PFSK-1 (cell line): ENCODE results near the gene F7.

Experiments
- FOXP2 ChIP-seq: optimal IDR thresholded peaks from 2 replicates; pipeline ENCODE3; 2011; ENCODE audit warnings: borderline replicate concordance, control low read depth, inconsistent platforms; ENCODE audit not compliant: insufficient read depth; ENCODE audit errors: extremely low read length, extremely low read depth
- POLR2AphosphoS5 ChIP-seq: IDR thresholded peaks from 2 replicates; pipeline ENCODE4 v1.6.1; 2012; ENCODE audit warnings: low read depth, mild to moderate bottlenecking, control low read depth, low read length, moderate library complexity
- SIN3A ChIP-seq: IDR thresholded peaks from 2 replicates; pipeline ENCODE4 v1.6.1; 2012; ENCODE audit warnings: mild to moderate bottlenecking, low read length, moderate library complexity, borderline replicate concordance; ENCODE audit not compliant: insufficient read depth
- TAF1 ChIP-seq: IDR thresholded peaks from 2 replicates; pipeline ENCODE4 v1.6.1; 2012; ENCODE audit warnings: low read length, control low read depth, borderline replicate concordance; ENCODE audit not compliant: insufficient read depth
- TF ChIP-seq, protein P1 (sequence below), 2 experiments: IDR thresholded peaks; 2 replicates each; pipeline versions ENCODE4 v1.6.1 to v1.8.0; 2011 to 2012; ENCODE audit warnings: low read depth in 2 of 2, low read length in 2 of 2, control low read depth in 1 of 2, inconsistent platforms in 1 of 2, mild to moderate bottlenecking in 1 of 2, moderate library complexity in 1 of 2; ENCODE audit not compliant: insufficient read depth in 1 of 2

The F7 gene

DNA sequence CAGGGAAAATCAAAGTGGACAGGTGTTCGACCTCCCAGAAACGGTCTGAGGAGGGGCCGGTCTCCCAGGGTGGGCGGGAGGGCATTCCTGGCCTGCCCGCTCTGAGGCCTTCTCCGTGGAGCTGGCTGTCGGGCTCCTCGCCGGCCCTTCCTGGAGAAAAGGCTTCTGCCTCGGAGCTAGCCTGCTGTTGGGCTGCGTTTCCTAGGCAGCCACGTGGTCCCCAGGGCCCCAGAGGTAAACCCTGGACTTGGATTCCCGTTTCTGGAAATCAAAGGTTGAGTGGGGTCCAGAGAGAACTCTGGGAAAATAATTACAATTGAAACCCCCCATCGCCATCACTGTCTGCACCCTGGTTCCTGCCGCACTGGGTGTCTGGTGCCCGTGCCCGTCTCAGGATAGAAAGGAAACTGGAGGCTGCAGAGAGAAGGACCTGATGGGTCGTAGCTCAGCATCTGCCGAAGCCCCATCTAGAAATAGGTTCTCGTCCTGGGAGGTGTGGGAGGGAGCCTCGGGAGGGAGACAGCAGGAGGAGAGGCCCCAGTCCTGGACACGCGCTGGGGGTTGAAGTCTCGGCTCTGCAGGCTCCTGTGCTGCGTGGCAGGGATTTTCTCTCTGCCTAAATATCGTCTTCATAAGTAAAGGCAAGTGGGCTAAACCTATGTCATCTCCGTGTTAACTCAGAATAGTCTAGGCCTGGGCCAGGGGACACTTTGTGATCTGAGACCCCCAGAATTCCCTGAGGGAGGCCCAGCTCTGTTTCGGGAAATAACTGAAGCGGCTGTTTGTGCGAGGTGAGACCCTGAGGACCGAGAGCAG, 45.2 kb downstream of the F7 start:
- TF ChIP-seq FOXP2: no peak
- TF ChIP-seq POLR2AphosphoS5: no peak
- no peak for TF ChIP-seq TAF1
- TF ChIP-seq, protein P1, sequence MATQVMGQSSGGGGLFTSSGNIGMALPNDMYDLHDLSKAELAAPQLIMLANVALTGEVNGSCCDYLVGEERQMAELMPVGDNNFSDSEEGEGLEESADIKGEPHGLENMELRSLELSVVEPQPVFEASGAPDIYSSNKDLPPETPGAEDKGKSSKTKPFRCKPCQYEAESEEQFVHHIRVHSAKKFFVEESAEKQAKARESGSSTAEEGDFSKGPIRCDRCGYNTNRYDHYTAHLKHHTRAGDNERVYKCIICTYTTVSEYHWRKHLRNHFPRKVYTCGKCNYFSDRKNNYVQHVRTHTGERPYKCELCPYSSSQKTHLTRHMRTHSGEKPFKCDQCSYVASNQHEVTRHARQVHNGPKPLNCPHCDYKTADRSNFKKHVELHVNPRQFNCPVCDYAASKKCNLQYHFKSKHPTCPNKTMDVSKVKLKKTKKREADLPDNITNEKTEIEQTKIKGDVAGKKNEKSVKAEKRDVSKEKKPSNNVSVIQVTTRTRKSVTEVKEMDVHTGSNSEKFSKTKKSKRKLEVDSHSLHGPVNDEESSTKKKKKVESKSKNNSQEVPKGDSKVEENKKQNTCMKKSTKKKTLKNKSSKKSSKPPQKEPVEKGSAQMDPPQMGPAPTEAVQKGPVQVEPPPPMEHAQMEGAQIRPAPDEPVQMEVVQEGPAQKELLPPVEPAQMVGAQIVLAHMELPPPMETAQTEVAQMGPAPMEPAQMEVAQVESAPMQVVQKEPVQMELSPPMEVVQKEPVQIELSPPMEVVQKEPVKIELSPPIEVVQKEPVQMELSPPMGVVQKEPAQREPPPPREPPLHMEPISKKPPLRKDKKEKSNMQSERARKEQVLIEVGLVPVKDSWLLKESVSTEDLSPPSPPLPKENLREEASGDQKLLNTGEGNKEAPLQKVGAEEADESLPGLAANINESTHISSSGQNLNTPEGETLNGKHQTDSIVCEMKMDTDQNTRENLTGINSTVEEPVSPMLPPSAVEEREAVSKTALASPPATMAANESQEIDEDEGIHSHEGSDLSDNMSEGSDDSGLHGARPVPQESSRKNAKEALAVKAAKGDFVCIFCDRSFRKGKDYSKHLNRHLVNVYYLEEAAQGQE (IDR thresholded peaks at IDR 0.05; ENCODE audit: insufficient read depth in 1 of 2, low read depth in 2 of 2, low read length in 2 of 2): no peak
- no peak for TF ChIP-seq SIN3A

DNA sequence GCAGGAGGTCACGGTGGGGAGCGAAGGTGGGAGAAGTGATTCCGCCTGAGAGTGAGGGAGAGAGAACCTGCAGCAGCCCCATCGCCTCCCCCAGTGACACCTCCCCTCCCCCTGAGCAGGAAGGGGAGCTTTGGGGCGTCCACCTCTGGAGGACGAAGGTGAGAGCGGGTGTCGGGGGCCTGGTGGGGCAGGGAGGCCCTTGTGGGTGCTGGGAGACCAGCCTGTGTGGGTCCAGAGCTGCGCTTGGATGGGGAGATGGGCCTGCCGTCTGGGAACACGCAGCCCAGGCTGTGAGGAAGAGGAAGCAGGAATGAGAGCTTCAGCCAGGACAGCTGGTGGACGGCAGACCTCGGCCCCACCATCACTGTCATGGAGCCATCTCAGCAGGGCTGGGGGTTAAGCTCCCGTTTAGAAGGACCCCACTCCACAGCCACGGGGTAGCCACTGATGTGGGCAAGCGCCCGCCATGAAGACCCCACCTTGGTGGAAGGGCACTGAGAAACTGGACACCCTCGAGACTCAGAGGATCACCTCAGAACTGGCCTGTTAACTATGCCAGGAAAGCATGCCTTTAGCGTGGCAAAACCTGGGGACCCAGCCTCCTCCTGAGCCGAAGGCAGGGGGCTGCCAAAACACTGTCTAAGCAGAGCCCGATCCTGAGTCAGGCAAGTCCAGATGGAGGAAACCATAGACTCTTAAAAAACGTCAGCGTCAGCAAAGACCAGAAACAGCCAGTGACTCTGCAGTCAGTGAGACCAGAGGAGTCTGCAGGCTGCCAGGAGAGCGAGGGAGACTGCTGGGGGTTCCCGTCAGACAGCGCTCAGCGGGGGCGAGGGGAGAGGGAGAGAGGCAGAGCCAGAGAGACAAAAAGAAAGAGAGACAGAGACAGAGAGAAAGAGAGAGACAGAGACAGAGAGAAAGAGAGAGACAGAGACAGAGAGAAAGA, 46.4 kb downstream of the F7 start:
- TF ChIP-seq, protein P1 (IDR thresholded peaks at IDR 0.05; ENCODE audit: insufficient read depth in 1 of 2, low read depth in 2 of 2, low read length in 2 of 2): no peak
- TF ChIP-seq FOXP2 (no peak), SIN3A (no peak), POLR2AphosphoS5 (no peak), TAF1 (no peak)

DNA sequence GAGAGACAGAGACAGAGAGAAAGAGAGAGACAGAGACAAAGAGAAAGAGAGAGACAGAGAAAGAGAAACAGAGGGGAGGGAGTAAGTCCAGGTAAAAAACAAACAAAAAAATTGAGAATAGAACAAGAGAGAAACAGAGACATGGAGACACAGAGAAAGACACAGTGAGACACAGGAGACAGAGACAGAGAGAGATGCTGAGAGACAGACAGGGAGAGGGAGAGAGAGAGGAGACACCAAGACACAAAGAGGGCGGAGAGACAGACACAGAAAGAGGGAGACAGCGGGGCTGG, 47.0 kb downstream of the F7 start:
- TF ChIP-seq TAF1 (no peak), SIN3A (no peak)

DNA sequence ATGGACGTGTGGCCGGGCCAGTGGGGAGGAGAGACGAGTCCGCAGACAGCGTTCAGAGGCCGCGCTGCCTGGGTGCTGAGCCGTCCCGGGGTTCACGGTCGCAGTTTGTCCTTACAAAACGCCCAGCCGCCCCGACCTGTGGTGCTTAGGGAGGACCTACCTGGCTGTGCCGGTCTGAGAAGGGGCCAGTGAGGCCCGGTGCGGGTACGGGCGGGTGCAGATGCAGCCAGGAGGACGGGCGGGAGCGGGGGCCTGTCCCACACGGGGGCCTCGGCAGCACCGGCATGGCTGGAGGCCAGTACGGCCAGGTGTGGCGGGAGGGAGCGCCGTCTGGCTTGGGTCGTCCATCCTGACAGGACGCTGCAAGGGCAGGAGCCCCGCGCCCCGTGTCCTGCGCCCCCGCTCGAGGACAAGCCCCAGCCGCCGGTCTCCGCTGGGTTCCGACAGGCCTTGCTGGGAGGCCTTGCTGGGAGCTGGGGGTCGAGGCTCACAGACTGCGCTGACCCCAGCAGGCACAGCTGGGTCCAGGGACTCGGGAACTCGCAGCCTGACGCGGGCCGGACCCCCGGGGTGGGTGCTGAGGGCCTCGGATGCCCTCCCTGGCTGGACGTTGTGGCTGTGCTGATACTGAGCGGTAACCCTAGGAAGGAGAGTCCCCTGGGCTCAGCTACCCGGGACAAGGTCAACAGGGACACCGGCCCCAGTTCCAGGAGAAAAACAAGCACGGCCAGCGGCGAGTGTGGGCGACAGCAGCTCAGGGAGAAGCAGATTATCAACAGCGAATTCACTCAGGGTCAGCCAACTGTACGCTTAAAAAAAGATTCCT, 47.6 kb downstream of the F7 start:
- TF ChIP-seq TAF1: no peak
- TF ChIP-seq POLR2AphosphoS5: no peak
- no peak for TF ChIP-seq SIN3A
- TF ChIP-seq, protein P1 (IDR thresholded peaks at IDR 0.05; ENCODE audit: insufficient read depth in 1 of 2, low read depth in 2 of 2, low read length in 2 of 2): no peak
